ENCODE measurements around the gene DAPK3. TPM values are rescaled to one million over a fixed set of nuclear protein-coding genes. Genes with fewer than 3 reads are reported as not detected.

DAPK3 gene
- total RNA-seq, 1 experiment from 2014 or later = 66.6 TPM

DNA sequence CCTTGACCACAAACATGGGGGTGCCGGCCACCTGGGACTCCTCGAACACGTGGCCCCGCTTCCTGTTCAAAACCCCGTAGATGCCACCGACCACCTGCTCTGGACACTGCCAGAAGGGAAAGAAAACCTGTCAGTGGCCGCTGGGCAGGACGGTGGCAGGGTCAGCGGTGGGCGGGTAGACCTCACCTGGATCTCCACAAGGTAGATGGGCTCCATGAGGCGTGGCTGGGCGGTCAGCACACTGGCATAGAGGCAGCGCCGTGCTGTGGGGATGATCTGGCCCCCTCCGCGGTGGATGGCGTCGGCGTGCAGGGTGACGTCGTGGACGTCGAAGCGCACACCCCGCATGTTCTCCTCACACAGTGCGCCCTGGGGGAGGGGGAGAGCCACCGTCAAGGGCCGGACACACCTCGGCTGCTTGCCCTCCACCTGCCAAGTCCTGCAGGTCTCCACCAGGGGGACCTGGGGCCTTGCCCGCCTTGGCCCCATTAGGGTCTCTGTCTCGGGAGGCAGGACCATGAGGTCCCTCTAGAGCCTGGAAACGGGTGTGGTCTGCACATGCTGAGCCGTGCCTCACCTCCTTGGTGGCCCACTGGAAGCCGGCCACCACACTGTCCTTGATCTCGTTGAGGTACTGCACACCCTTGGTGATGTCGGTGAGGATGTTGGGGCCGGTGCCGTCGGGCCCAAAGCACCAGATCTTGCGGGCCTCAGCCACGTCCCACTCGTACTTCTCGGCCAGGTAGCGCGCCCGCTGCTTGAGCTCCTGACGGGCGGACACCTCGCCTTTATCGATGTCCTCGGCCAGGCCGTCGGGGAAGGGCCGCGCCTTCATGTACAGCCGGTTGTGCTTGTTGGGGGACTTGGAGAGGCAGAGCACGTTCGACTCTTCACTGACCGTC lies 6.6 kb upstream of the DAPK3 start:
- POLR2A ChIA-PET = no interaction called here
- peaks cover 25% of the 10 kb centered on the region for H3K36me3 ChIP-seq (ENCODE audit: control insufficient read depth, insufficient read depth, low read length)
- no peaks in the 10 kb centered on the region; the same call in 1 of the 2 replicates for H3K4me1 ChIP-seq (ENCODE audit: control insufficient read depth, insufficient read depth, low read length)
- no peak overlapping the region for H3K27ac ChIP-seq (ENCODE audit: low read length)
- BruUV-seq (replicated peaks) = no TSS peak
- CTCF ChIA-PET = no interaction called here
- in situ Hi-C loops (cut with HindIII; ENCODE audit: low pct_unique_long_range_greater_than_20kb, low sequenced_read_pairs) = no loop called here
- no peaks in the 10 kb centered on the region for H3K9me3 ChIP-seq (ENCODE audit: control insufficient read depth, insufficient read depth, low read depth, low read length)
- H3K27me3 ChIP-seq (ENCODE audit: control insufficient read depth, insufficient read depth, low read length) = no peaks in the 10 kb centered on the region
- intact Hi-C loops (cut with micrococcal nuclease; ENCODE audit: unreplicated experiment) = no loop called here
- TF ChIP-seq POLR2AphosphoS5 (IDR thresholded peaks at IDR 0.05; ENCODE audit: low read depth, low read length) = no peak
- TF ChIP-seq, protein P1, sequence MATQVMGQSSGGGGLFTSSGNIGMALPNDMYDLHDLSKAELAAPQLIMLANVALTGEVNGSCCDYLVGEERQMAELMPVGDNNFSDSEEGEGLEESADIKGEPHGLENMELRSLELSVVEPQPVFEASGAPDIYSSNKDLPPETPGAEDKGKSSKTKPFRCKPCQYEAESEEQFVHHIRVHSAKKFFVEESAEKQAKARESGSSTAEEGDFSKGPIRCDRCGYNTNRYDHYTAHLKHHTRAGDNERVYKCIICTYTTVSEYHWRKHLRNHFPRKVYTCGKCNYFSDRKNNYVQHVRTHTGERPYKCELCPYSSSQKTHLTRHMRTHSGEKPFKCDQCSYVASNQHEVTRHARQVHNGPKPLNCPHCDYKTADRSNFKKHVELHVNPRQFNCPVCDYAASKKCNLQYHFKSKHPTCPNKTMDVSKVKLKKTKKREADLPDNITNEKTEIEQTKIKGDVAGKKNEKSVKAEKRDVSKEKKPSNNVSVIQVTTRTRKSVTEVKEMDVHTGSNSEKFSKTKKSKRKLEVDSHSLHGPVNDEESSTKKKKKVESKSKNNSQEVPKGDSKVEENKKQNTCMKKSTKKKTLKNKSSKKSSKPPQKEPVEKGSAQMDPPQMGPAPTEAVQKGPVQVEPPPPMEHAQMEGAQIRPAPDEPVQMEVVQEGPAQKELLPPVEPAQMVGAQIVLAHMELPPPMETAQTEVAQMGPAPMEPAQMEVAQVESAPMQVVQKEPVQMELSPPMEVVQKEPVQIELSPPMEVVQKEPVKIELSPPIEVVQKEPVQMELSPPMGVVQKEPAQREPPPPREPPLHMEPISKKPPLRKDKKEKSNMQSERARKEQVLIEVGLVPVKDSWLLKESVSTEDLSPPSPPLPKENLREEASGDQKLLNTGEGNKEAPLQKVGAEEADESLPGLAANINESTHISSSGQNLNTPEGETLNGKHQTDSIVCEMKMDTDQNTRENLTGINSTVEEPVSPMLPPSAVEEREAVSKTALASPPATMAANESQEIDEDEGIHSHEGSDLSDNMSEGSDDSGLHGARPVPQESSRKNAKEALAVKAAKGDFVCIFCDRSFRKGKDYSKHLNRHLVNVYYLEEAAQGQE (IDR thresholded peaks at IDR 0.05; ENCODE audit: insufficient read depth in 1 of 2, low read depth in 2 of 2, low read length in 1 of 2) = 0 out of 4 replicates have a peak, but pooled peaks of 1 of the 2 experiments have one; percentile 32
- TF ChIP-seq, protein P2, sequence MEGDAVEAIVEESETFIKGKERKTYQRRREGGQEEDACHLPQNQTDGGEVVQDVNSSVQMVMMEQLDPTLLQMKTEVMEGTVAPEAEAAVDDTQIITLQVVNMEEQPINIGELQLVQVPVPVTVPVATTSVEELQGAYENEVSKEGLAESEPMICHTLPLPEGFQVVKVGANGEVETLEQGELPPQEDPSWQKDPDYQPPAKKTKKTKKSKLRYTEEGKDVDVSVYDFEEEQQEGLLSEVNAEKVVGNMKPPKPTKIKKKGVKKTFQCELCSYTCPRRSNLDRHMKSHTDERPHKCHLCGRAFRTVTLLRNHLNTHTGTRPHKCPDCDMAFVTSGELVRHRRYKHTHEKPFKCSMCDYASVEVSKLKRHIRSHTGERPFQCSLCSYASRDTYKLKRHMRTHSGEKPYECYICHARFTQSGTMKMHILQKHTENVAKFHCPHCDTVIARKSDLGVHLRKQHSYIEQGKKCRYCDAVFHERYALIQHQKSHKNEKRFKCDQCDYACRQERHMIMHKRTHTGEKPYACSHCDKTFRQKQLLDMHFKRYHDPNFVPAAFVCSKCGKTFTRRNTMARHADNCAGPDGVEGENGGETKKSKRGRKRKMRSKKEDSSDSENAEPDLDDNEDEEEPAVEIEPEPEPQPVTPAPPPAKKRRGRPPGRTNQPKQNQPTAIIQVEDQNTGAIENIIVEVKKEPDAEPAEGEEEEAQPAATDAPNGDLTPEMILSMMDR (IDR thresholded peaks at IDR 0.05) = no peak
- ATAC-seq (peak; percentile 4; the same call in 1 of the 2 replicates), DNase-seq (ENCODE audit: low read depth, low spot score) (no peak)
- no peak overlapping the region for H3K4me3 ChIP-seq (ENCODE audit: low read depth in 2 of 2, low read length in 2 of 2)

DNA sequence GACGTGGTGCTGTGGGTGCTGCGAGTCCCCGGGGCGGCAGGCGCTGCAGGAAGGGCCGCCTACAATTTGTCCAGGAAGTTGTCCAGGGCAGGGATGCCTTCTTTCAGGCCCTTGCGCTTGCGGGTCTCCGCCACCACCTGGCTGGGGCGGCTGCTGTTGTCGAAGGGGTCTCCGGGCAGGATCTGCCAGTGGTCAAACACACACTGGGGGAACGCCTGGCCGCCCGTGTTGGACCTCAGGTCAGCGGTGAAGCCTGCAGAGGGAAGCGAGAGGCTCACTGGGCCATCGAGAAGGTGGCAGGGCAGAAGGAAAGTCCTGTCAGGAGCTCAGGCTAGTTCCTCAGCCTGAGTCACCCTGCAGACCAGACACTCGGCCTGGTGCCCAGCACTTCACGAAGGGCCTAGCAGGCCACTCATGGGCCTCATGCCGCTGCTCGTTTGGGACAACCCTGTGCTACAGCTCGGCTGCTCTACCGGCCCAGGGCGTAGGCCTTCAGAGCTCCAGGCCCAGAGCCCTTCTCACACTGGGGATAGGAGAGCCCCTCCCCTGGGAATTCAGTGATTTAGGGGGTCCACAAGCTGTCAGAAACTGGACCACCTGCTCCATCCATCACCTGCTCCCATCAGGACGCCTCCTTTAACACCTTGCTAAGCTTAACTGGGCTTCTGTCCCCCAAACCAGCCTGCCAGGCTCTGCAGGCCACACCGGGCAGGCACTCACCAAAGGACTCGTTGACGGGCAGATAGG lies 5.8 kb upstream of the DAPK3 start:
- TSS peak; percentile 51 for BruUV-seq (replicated peaks)
- ChIA-PET CTCF (no interaction called here), POLR2A (no interaction called here)
- ATAC-seq (no peak), DNase-seq (ENCODE audit: low read depth, low spot score) (no peak)
- H3K27ac ChIP-seq (ENCODE audit: low read length) = no peak overlapping the region
- intact Hi-C loops (cut with micrococcal nuclease; ENCODE audit: unreplicated experiment) (no loop called here), in situ Hi-C loops (cut with HindIII; ENCODE audit: low pct_unique_long_range_greater_than_20kb, low sequenced_read_pairs) (no loop called here)
- H3K4me1 ChIP-seq (ENCODE audit: control insufficient read depth, insufficient read depth, low read length) = no peaks in the 10 kb centered on the region; the same call in 1 of the 2 replicates
- no peaks in the 10 kb centered on the region for H3K9me3 ChIP-seq (ENCODE audit: control insufficient read depth, insufficient read depth, low read depth, low read length)
- H3K36me3 ChIP-seq (ENCODE audit: control insufficient read depth, insufficient read depth, low read length) = peaks cover 20% of the 10 kb centered on the region
- TF ChIP-seq TCF7L2 (IDR thresholded peaks at IDR 0.05; ENCODE audit: low read depth, low read length) (no peak), SIN3A (IDR thresholded peaks at IDR 0.05; ENCODE audit: borderline replicate concordance, insufficient read depth, low read depth, low read length) (no peak), POLR2AphosphoS5 (IDR thresholded peaks at IDR 0.05; ENCODE audit: low read depth, low read length) (no peak)
- TF ChIP-seq, protein P2 (IDR thresholded peaks at IDR 0.05) = no peak
- TF ChIP-seq, protein P1 (IDR thresholded peaks at IDR 0.05; ENCODE audit: insufficient read depth in 1 of 2, low read depth in 2 of 2, low read length in 1 of 2) = no peak
- H3K4me3 ChIP-seq (ENCODE audit: low read depth in 2 of 2, low read length in 2 of 2) = no peak overlapping the region
- H3K27me3 ChIP-seq (ENCODE audit: control insufficient read depth, insufficient read depth, low read length) = no peaks in the 10 kb centered on the region
